HG03066 (cell line): ENCODE data around the gene C12orf57.

Source experiments
- ATAC-seq: cut with Tn5 transposase; IDR thresholded peaks from one replicate; pipeline ENCODE4 v1.9.1; 2021; ENCODE audit warnings: low read depth; ENCODE audit not compliant: unreplicated experiment

Gene C12orf57

GRCh38 chr12:6982532-6982931 lies 38.7 kb downstream of the C12orf57 start:
- no peak for ATAC-seq

GRCh38 chr12:6987956-6988553 lies 44.2 kb downstream of the C12orf57 start:
- no peak for ATAC-seq
